ENCODE data around the gene PDCD1. TPM values are rescaled to one million over a fixed set of nuclear protein-coding genes. Genes with fewer than 3 reads are reported as not detected.

The PDCD1 gene
- total RNA-seq, 1 donor from 2014 or later: not detected

- Mint-ChIP-seq H3K4me3 (ENCODE audit: low read depth) (no peak overlapping the region), H3K36me3 (ENCODE audit: insufficient read depth) (no peaks in the 10 kb centered on the region), H3K4me1 (ENCODE audit: low read depth) (no peaks in the 10 kb centered on the region), H3K9me3 (ENCODE audit: low read depth) (no peaks in the 10 kb centered on the region), H3K27ac (no peak overlapping the region), H3K27me3 (peaks cover 4% of the 10 kb centered on the region)
- no peak for TF ChIP-seq CTCF (IDR thresholded peaks at IDR 0.05; ENCODE audit: unreplicated experiment)
- DNase-seq (ENCODE audit: low spot score, unreplicated experiment): no peak
Measured at GRCh38 chr2:241816431-241817121, 42.1 kb downstream of the PDCD1 start.

GRCh38 chr2:241815477-241816430 lies 42.9 kb downstream of the PDCD1 start:
- Mint-ChIP-seq H3K4me3 (ENCODE audit: low read depth) (no peak overlapping the region), H3K27ac (no peak overlapping the region), H3K4me1 (ENCODE audit: low read depth) (no peaks in the 10 kb centered on the region), H3K36me3 (ENCODE audit: insufficient read depth) (no peaks in the 10 kb centered on the region), H3K27me3 (peaks cover 4% of the 10 kb centered on the region), H3K9me3 (ENCODE audit: low read depth) (no peaks in the 10 kb centered on the region)
- DNase-seq (ENCODE audit: low spot score, unreplicated experiment): no peak
- no peak for TF ChIP-seq CTCF (IDR thresholded peaks at IDR 0.05; ENCODE audit: unreplicated experiment)

- Mint-ChIP-seq H3K4me1 (ENCODE audit: low read depth) (no peaks in the 10 kb centered on the region), H3K27ac (no peak overlapping the region), H3K4me3 (ENCODE audit: low read depth) (no peak overlapping the region), H3K9me3 (ENCODE audit: low read depth) (no peaks in the 10 kb centered on the region), H3K36me3 (ENCODE audit: insufficient read depth) (no peaks in the 10 kb centered on the region), H3K27me3 (peaks cover 4% of the 10 kb centered on the region)
- DNase-seq (ENCODE audit: low spot score, unreplicated experiment): no peak
- no peak for TF ChIP-seq CTCF (IDR thresholded peaks at IDR 0.05; ENCODE audit: unreplicated experiment)
Measured at GRCh38 chr2:241814643-241815476, 43.8 kb downstream of the PDCD1 start.

GRCh38 chr2:241814393-241814642 lies 44.4 kb downstream of the PDCD1 start:
- TF ChIP-seq CTCF (IDR thresholded peaks at IDR 0.05; ENCODE audit: unreplicated experiment): no peak
- no peak overlapping the region for H3K27ac Mint-ChIP-seq
- no peak overlapping the region for H3K4me3 Mint-ChIP-seq (ENCODE audit: low read depth)
- no peaks in the 10 kb centered on the region for H3K4me1 Mint-ChIP-seq (ENCODE audit: low read depth)
- H3K9me3 Mint-ChIP-seq (ENCODE audit: low read depth): no peaks in the 10 kb centered on the region
- no peaks in the 10 kb centered on the region for H3K36me3 Mint-ChIP-seq (ENCODE audit: insufficient read depth)
- no peak for DNase-seq (ENCODE audit: low spot score, unreplicated experiment)
- peaks cover 4% of the 10 kb centered on the region for H3K27me3 Mint-ChIP-seq

Data from progenitor cell of endocrine pancreas (in vitro differentiated cells).